Endothelial cell of umbilical vein (primary cell): ENCODE results near the gene DHX34. TPM values are rescaled to one million over a fixed set of nuclear protein-coding genes. Genes with fewer than 3 reads are reported as not detected.

Source experiments
- BruUV-seq: library from RNA; stranded (reverse); fragments of 400-500 nt; replicated peaks from 2 replicates; lab custom pipeline; 2021; lab: Mats Ljungman, UMichigan
- CTCF ChIA-PET: fragments of 300-600, 350-600 bp; sonication (Branson Sonifier 250); formaldehyde crosslinking; loops from one replicate; lab custom pipeline; 2021; ENCODE audit warnings: antibody characterized with exemption, inconsistent platforms; lab: Charles Lee
- POLR2A ChIA-PET: fragments of 300-600, 350-600 bp; sonication (Branson Sonifier 250); formaldehyde crosslinking; loops from one replicate; lab custom pipeline; 2021; ENCODE audit warnings: antibody characterized with exemption, inconsistent platforms; lab: Charles Lee
- DNase-seq: peaks from one replicate; pipeline ENCODE4 v3.0.0-alpha.2; 2011; ENCODE audit warnings: low read depth, low spot score
- FAIRE-seq: peaks from 2 replicates; lab custom pipeline; 2011; peaks lifted over from hg19 to GRCh38; lab: Jason Lieb, UNC
- H2AFZ ChIP-seq: 2 replicates; pipeline ENCODE4 v1.6.0; 2012; ENCODE audit warnings: low read depth, low read length, control low read depth, inconsistent platforms
- H3K27ac ChIP-seq: 2 replicates; pipeline ENCODE4 v1.5.1; 2011; ENCODE audit warnings: low read depth, mild to moderate bottlenecking, control low read depth, low read length, moderate library complexity; ENCODE audit not compliant: insufficient read depth
- H3K27me3 ChIP-seq, 2 experiments: 2 replicates each; pipeline versions ENCODE4 v1.6.0 to v1.6.1; 2011; ENCODE audit warnings: low read length in 2 of 2, mixed read lengths in 1 of 2; ENCODE audit not compliant: control insufficient read depth in 2 of 2, insufficient read depth in 2 of 2
- H3K36me3 ChIP-seq, 2 experiments: 2 replicates in 1 of 2; 3 replicates in 1 of 2; pipeline ENCODE4 v1.5.1; 2011; ENCODE audit warnings: low read length in 2 of 2, mild to moderate bottlenecking in 1 of 2, moderate library complexity in 1 of 2; ENCODE audit not compliant: control insufficient read depth in 2 of 2, insufficient read depth in 2 of 2; ENCODE audit errors: extremely low read depth in 1 of 2
- H3K4me1 ChIP-seq: 3 replicates; pipeline ENCODE4 v1.5.1; 2011; ENCODE audit warnings: mild to moderate bottlenecking, low read length; ENCODE audit not compliant: control insufficient read depth, insufficient read depth; ENCODE audit errors: extremely low read depth
- H3K4me2 ChIP-seq: 2 replicates; pipeline ENCODE4 v1.6.1; 2011; ENCODE audit warnings: low read length, control low read depth, mixed read lengths; ENCODE audit not compliant: insufficient read depth
- H3K4me3 ChIP-seq, 3 experiments: fragments of 200-600 bp in 1 of 3; sonication (generic), shearing (Covaris generic) in 1 of 3; replicated peaks in 1 of 3; 2 replicates each; pipeline ENCODE4 v1.5.1; 2011 to 2016; ENCODE audit warnings: control low read depth in 3 of 3, low read length in 3 of 3, mild to moderate bottlenecking in 2 of 3, inconsistent platforms in 1 of 3, low read depth in 1 of 3, moderate library complexity in 1 of 3; ENCODE audit not compliant: insufficient read depth in 1 of 3
- H3K79me2 ChIP-seq: 2 replicates; pipeline ENCODE4 v1.6.0; 2012; ENCODE audit warnings: low read length, inconsistent platforms; ENCODE audit not compliant: control insufficient read depth, insufficient read depth
- H3K9ac ChIP-seq: replicated peaks from 2 replicates; pipeline ENCODE3; 2011; ENCODE audit warnings: low read length, control low read depth; ENCODE audit not compliant: insufficient read depth; ENCODE audit errors: extremely low read depth
- H3K9me1 ChIP-seq: replicated peaks from 3 replicates; pipeline ENCODE4 v1.6.0; 2011; ENCODE audit warnings: mild to moderate bottlenecking, low read length; ENCODE audit not compliant: control insufficient read depth, insufficient read depth; ENCODE audit errors: extremely low read depth
- H3K9me3 ChIP-seq: replicated peaks from 2 replicates; pipeline ENCODE4 v1.5.1; 2012; ENCODE audit warnings: low read length, inconsistent platforms; ENCODE audit not compliant: control insufficient read depth, insufficient read depth
- H4K20me1 ChIP-seq: replicated peaks from 2 replicates; pipeline ENCODE3; 2011; ENCODE audit warnings: mild to moderate bottlenecking, low read length; ENCODE audit not compliant: control insufficient read depth, insufficient read depth; ENCODE audit errors: extremely low read depth
- EZH2 ChIP-seq: IDR thresholded peaks from 2 replicates; pipeline ENCODE4 v1.6.1; 2012; ENCODE audit warnings: borderline replicate concordance, low read depth, mild to moderate bottlenecking, moderate library complexity, low read length, inconsistent platforms; ENCODE audit not compliant: severe bottlenecking
- FOS ChIP-seq: IDR thresholded peaks from 2 replicates; pipeline ENCODE4 v1.6.1; 2011; ENCODE audit warnings: mild to moderate bottlenecking, low read length, moderate library complexity, borderline replicate concordance; ENCODE audit not compliant: insufficient read depth
- GATA2 ChIP-seq: IDR thresholded peaks from 2 replicates; pipeline ENCODE4 v1.7.0; 2011; ENCODE audit warnings: low read depth, mild to moderate bottlenecking, moderate library complexity, mixed read lengths, low read length; ENCODE audit not compliant: insufficient read length, insufficient read depth
- JUN ChIP-seq: IDR thresholded peaks from 2 replicates; pipeline ENCODE4 v1.6.1; 2011; ENCODE audit warnings: borderline replicate concordance, low read depth; ENCODE audit not compliant: insufficient read length, insufficient read depth
- MYC ChIP-seq: IDR thresholded peaks from one replicate; pipeline ENCODE4 v1.6.1; 2011; ENCODE audit warnings: mild to moderate bottlenecking, low read depth, low read length
- POLR2A ChIP-seq: IDR thresholded peaks from 2 replicates; pipeline ENCODE4 v1.6.1; 2012; ENCODE audit warnings: low read depth, mild to moderate bottlenecking, control low read depth, low read length
- POLR2AphosphoS5 ChIP-seq: IDR thresholded peaks from 2 replicates; pipeline ENCODE4 v1.6.1; 2012; ENCODE audit warnings: low read depth, mild to moderate bottlenecking, control low read depth, low read length, moderate library complexity; ENCODE audit not compliant: insufficient read depth
- dilution Hi-C: fragments of 300-500 bp; cut with MboI; formaldehyde crosslinking; loops from one replicate; pipeline ENCODE4 v1.15.0; 2019; ENCODE audit warnings: low sequenced_read_pairs; ENCODE audit not compliant: extremely low pct_ligation_motif_present
- intact Hi-C: fragments of 100-400 bp; cut with micrococcal nuclease; formaldehyde crosslinking; loops from one replicate; pipeline ENCODE4 v1.10.0; 2022
- polyA plus RNA-seq, 4 experiments: library from polyadenylated mRNA; depleted of rRNA in 3 of 4; stranded (reverse) in 3 of 4; unstranded in 1 of 4; fragments of >200 nt; gene quantifications; 2 replicates each; pipeline versions ENCODE4 v1.2.1 to v1.2.3, GENCODE V29; 2011 to 2012; ENCODE audit warnings: missing spikeins in 1 of 4
- total RNA-seq: library from RNA; stranded (reverse); gene quantifications from 2 replicates; pipeline ENCODE4 v1.2.3, GENCODE V29; 2021
- TF ChIP-seq, protein P1 (sequence below), 2 donors: IDR thresholded peaks; 1 replicate in 1 of 2; 2 replicates in 1 of 2; pipeline ENCODE4 v1.5.1; 2011; ENCODE audit warnings: low read length in 2 of 2, mild to moderate bottlenecking in 2 of 2, moderate library complexity in 2 of 2, control low read depth in 1 of 2, inconsistent platforms in 1 of 2, low read depth in 1 of 2; ENCODE audit not compliant: insufficient read depth in 1 of 2; ENCODE audit errors: extremely low read depth in 1 of 2
- TF ChIP-seq, protein P2 (sequence below): IDR thresholded peaks from 2 replicates; pipeline ENCODE4 v1.6.1; 2011; ENCODE audit not compliant: insufficient read depth, insufficient read length

Gene DHX34
- total and polyA plus RNA-seq, 2 donors (not counting 3 experiments of a cell fraction or from before 2014, with no cell fraction given): 12.8 to 20.7 TPM

DNA sequence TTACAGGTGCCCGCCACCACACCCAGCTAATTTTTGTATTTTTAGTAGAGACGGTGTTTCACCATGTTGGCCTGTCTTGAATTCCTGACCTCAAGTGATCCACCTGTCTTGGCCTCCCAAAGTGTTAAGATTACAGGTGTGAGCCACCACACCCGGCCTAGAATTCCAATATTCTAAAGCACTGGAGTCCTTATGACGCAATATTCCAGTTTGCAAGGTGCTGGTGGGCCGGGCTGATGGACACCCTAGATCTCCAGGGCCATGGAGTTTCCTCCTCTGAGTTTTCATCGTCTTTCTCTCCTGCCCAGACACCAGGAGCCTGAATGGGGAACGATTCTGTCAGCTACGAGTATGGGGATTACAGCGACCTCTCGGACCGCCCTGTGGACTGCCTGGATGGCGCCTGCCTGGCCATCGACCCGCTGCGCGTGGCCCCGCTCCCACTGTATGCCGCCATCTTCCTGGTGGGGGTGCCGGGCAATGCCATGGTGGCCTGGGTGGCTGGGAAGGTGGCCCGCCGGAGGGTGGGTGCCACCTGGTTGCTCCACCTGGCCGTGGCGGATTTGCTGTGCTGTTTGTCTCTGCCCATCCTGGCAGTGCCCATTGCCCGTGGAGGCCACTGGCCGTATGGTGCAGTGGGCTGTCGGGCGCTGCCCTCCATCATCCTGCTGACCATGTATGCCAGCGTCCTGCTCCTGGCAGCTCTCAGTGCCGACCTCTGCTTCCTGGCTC is 8.5 kb upstream of the DHX34 start:
- BruUV-seq: no TSS peak
- no peak for TF ChIP-seq JUN

DNA sequence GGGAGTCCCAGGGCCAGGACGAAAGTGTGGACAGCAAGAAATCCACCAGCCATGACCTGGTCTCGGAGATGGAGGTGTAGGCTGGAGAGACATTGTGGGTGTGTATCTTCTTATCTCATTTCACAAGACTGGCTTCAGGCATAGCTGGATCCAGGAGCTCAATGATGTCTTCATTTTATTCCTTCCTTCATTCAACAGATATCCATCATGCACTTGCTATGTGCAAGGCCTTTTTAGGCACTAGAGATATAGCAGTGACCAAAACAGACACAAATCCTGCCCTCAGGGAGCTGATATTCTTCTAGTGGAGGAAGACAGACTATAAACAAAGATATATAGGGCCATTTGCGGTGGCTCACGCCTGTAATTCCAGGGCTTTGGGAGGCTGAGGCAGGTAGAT is 7.4 kb upstream of the DHX34 start:
- Histone ChIP-seq H3K27me3 (no peaks in the 10 kb centered on the region), H3K36me3 (no peaks in the 10 kb centered on the region), H3K4me3 (no peak overlapping the region), H3K9ac (no peak overlapping the region), H3K4me1 (no peaks in the 10 kb centered on the region), H3K9me1 (no peaks in the 10 kb centered on the region), H3K27ac (no peak overlapping the region), H4K20me1 (no peaks in the 10 kb centered on the region), H3K9me3 (no peaks in the 10 kb centered on the region), H3K4me2 (no peak overlapping the region), H3K79me2 (no peaks in the 10 kb centered on the region), H2AFZ (no peak overlapping the region)
- TF ChIP-seq GATA2: no peak
- TF ChIP-seq MYC: no peak
- no peak for TF ChIP-seq FOS
- no peak for TF ChIP-seq POLR2A
- TF ChIP-seq, protein P1, sequence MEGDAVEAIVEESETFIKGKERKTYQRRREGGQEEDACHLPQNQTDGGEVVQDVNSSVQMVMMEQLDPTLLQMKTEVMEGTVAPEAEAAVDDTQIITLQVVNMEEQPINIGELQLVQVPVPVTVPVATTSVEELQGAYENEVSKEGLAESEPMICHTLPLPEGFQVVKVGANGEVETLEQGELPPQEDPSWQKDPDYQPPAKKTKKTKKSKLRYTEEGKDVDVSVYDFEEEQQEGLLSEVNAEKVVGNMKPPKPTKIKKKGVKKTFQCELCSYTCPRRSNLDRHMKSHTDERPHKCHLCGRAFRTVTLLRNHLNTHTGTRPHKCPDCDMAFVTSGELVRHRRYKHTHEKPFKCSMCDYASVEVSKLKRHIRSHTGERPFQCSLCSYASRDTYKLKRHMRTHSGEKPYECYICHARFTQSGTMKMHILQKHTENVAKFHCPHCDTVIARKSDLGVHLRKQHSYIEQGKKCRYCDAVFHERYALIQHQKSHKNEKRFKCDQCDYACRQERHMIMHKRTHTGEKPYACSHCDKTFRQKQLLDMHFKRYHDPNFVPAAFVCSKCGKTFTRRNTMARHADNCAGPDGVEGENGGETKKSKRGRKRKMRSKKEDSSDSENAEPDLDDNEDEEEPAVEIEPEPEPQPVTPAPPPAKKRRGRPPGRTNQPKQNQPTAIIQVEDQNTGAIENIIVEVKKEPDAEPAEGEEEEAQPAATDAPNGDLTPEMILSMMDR (IDR thresholded peaks at IDR 0.05; ENCODE audit: extremely low read depth in 1 of 2, insufficient read depth in 1 of 2, low read depth in 1 of 2, low read length in 2 of 2): no peak
- no peak for TF ChIP-seq POLR2AphosphoS5
- TF ChIP-seq, protein P2, sequence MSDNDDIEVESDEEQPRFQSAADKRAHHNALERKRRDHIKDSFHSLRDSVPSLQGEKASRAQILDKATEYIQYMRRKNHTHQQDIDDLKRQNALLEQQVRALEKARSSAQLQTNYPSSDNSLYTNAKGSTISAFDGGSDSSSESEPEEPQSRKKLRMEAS: no peak
- no peak for TF ChIP-seq EZH2
- no peak for TF ChIP-seq JUN
- ChIA-PET POLR2A (no interaction called here), CTCF (interaction anchor here (1.1 to 1.5 kb wide), 2 partner anchors 37 to 50 kb away, joined by 3 to 4 read pairs; no protein-coding TSS in a partner anchor)
- FAIRE-seq: no peak
- no peak for DNase-seq
- no TSS peak for BruUV-seq
- intact Hi-C loops: no loop called here
- dilution Hi-C loops: no loop called here

More for the DNA sequence above, 8.5 kb upstream of the DHX34 start:
- Histone ChIP-seq H3K9me3 (no peaks in the 10 kb centered on the region), H3K9me1 (no peaks in the 10 kb centered on the region), H3K79me2 (no peaks in the 10 kb centered on the region), H3K27me3 (no peaks in the 10 kb centered on the region), H3K36me3 (no peaks in the 10 kb centered on the region), H2AFZ (no peak overlapping the region), H4K20me1 (no peaks in the 10 kb centered on the region), H3K4me2 (no peak overlapping the region), H3K27ac (no peak overlapping the region), H3K4me3 (no peak overlapping the region), H3K4me1 (no peaks in the 10 kb centered on the region), H3K9ac (no peak overlapping the region)
- intact Hi-C loops (no loop called here), dilution Hi-C loops (no loop called here)
- no peak for DNase-seq
- ChIA-PET CTCF (interaction anchor here (1.5 to 1.6 kb wide), 2 partner anchors 8 to 51 kb away, joined by 3 to 9 read pairs; partner anchors contain the start of gene DHX34), POLR2A (no interaction called here)
- no peak for FAIRE-seq
